ENCODE results near the gene KLHL36.

Gene KLHL36

GRCh38 chr16:84647828-84648594 lies at the start of gene KLHL36:
Gene KLHL36, plus strand, starts transcription at chr16:84648511. Its CDS starts 2,357 bp downstream, at chr16:84650868.
- Histone ChIP-seq H3K4me3 (ENCODE audit: low read depth in 1 of 2, low read length in 2 of 2) (peak within 1 kb of the TSS; percentile 72 to 77), H3K9me3 (ENCODE audit: control insufficient read depth in 1 of 2, low read length in 2 of 2) (no peaks in the 10 kb centered on the region), H3K27ac (ENCODE audit: low read length) (peak within 1 kb of the TSS; percentile 31), H3K27me3 (ENCODE audit: low read depth, low read length) (no peaks in the 10 kb centered on the region), H3K4me1 (ENCODE audit: control insufficient read depth in 1 of 2, insufficient read depth in 2 of 2, low read length in 2 of 2) (peaks cover 4 to 18% of the 10 kb centered on the region in 2 donors), H3K36me3 (ENCODE audit: control insufficient read depth in 1 of 2, insufficient read depth in 2 of 2, low read length in 2 of 2) (peaks cover 10% of the 10 kb centered on the region in 2 donors)

- Histone ChIP-seq H3K4me1 (ENCODE audit: control insufficient read depth in 1 of 2, insufficient read depth in 2 of 2, low read length in 2 of 2) (peaks cover 12 to 25% of the 10 kb centered on the region in 2 donors), H3K36me3 (ENCODE audit: control insufficient read depth in 1 of 2, insufficient read depth in 2 of 2, low read length in 2 of 2) (peaks cover 0 to 4% of the 10 kb centered on the region in 2 donors), H3K4me3 (ENCODE audit: low read depth in 1 of 2, low read length in 2 of 2) (peak overlapping the region; percentile 16 to 17), H3K27ac (ENCODE audit: low read length) (peak overlapping the region; percentile 89), H3K27me3 (ENCODE audit: low read depth, low read length) (no peaks in the 10 kb centered on the region), H3K9me3 (ENCODE audit: control insufficient read depth in 1 of 2, low read length in 2 of 2) (no peaks in the 10 kb centered on the region)
These were observed 48.6 kb upstream of the KLHL36 start for GRCh38 chr16:84599521-84600202.

- Histone ChIP-seq H3K4me3 (ENCODE audit: low read depth in 1 of 2, low read length in 2 of 2) (peak overlapping the region; percentile 1 to 28), H3K36me3 (ENCODE audit: control insufficient read depth in 1 of 2, insufficient read depth in 2 of 2, low read length in 2 of 2) (peaks cover 0 to 4% of the 10 kb centered on the region in 2 donors), H3K4me1 (ENCODE audit: control insufficient read depth in 1 of 2, insufficient read depth in 2 of 2, low read length in 2 of 2) (peaks cover 12 to 29% of the 10 kb centered on the region in 2 donors), H3K9me3 (ENCODE audit: control insufficient read depth in 1 of 2, low read length in 2 of 2) (no peaks in the 10 kb centered on the region), H3K27me3 (ENCODE audit: low read depth, low read length) (no peaks in the 10 kb centered on the region), H3K27ac (ENCODE audit: low read length) (peak overlapping the region; percentile 89)
These were observed 47.7 kb upstream of the KLHL36 start for GRCh38 chr16:84600343-84601229.

GRCh38 chr16:84603140-84603816 lies 45.0 kb upstream of the KLHL36 start:
- H3K4me1 ChIP-seq (ENCODE audit: control insufficient read depth in 1 of 2, insufficient read depth in 2 of 2, low read length in 2 of 2), result peaks cover 12 to 29% of the 10 kb centered on the region in 2 donors
- H3K27me3 ChIP-seq (ENCODE audit: low read depth, low read length), result no peaks in the 10 kb centered on the region
- no peak overlapping the region for H3K4me3 ChIP-seq (ENCODE audit: low read depth in 1 of 2, low read length in 2 of 2)
- H3K27ac ChIP-seq (ENCODE audit: low read length), result peak overlapping the region; percentile 63
- peaks cover 0 to 4% of the 10 kb centered on the region in 2 donors for H3K36me3 ChIP-seq (ENCODE audit: control insufficient read depth in 1 of 2, insufficient read depth in 2 of 2, low read length in 2 of 2)
- H3K9me3 ChIP-seq (ENCODE audit: control insufficient read depth in 1 of 2, low read length in 2 of 2), result no peaks in the 10 kb centered on the region

GRCh38 chr16:84603940-84604339 lies 44.4 kb upstream of the KLHL36 start:
- Histone ChIP-seq H3K27me3 (ENCODE audit: low read depth, low read length) (no peaks in the 10 kb centered on the region), H3K4me3 (ENCODE audit: low read depth in 1 of 2, low read length in 2 of 2) (no peak overlapping the region), H3K4me1 (ENCODE audit: control insufficient read depth in 1 of 2, insufficient read depth in 2 of 2, low read length in 2 of 2) (peaks cover 12 to 29% of the 10 kb centered on the region in 2 donors), H3K36me3 (ENCODE audit: control insufficient read depth in 1 of 2, insufficient read depth in 2 of 2, low read length in 2 of 2) (peaks cover 0 to 4% of the 10 kb centered on the region in 2 donors), H3K9me3 (ENCODE audit: control insufficient read depth in 1 of 2, low read length in 2 of 2) (no peaks in the 10 kb centered on the region), H3K27ac (ENCODE audit: low read length) (no peak overlapping the region)

GRCh38 chr16:84604477-84605013 lies 43.8 kb upstream of the KLHL36 start:
- Histone ChIP-seq H3K4me1 (ENCODE audit: control insufficient read depth in 1 of 2, insufficient read depth in 2 of 2, low read length in 2 of 2) (peaks cover 6 to 23% of the 10 kb centered on the region in 2 donors), H3K27ac (ENCODE audit: low read length) (no peak overlapping the region)

GRCh38 chr16:84605339-84605848 lies 42.9 kb upstream of the KLHL36 start:
- Histone ChIP-seq H3K9me3 (ENCODE audit: control insufficient read depth in 1 of 2, low read length in 2 of 2) (no peaks in the 10 kb centered on the region), H3K27me3 (ENCODE audit: low read depth, low read length) (no peaks in the 10 kb centered on the region), H3K27ac (ENCODE audit: low read length) (no peak overlapping the region), H3K36me3 (ENCODE audit: control insufficient read depth in 1 of 2, insufficient read depth in 2 of 2, low read length in 2 of 2) (peaks cover 0 to 4% of the 10 kb centered on the region in 2 donors), H3K4me3 (ENCODE audit: low read depth in 1 of 2, low read length in 2 of 2) (no peak overlapping the region), H3K4me1 (ENCODE audit: control insufficient read depth in 1 of 2, insufficient read depth in 2 of 2, low read length in 2 of 2) (peaks cover 4 to 18% of the 10 kb centered on the region in 2 donors)

More at GRCh38 chr16:84604477-84605013, 43.8 kb upstream of the KLHL36 start:
- H3K27me3 ChIP-seq (ENCODE audit: low read depth, low read length), result no peaks in the 10 kb centered on the region
- no peaks in the 10 kb centered on the region for H3K9me3 ChIP-seq (ENCODE audit: control insufficient read depth in 1 of 2, low read length in 2 of 2)
- H3K4me3 ChIP-seq (ENCODE audit: low read depth in 1 of 2, low read length in 2 of 2), result no peak overlapping the region
- peaks cover 0 to 4% of the 10 kb centered on the region in 2 donors for H3K36me3 ChIP-seq (ENCODE audit: control insufficient read depth in 1 of 2, insufficient read depth in 2 of 2, low read length in 2 of 2)

- Histone ChIP-seq H3K9me3 (ENCODE audit: control insufficient read depth in 1 of 2, low read length in 2 of 2) (no peaks in the 10 kb centered on the region), H3K27me3 (ENCODE audit: low read depth, low read length) (no peaks in the 10 kb centered on the region), H3K36me3 (ENCODE audit: control insufficient read depth in 1 of 2, insufficient read depth in 2 of 2, low read length in 2 of 2) (peaks cover 0 to 4% of the 10 kb centered on the region in 2 donors), H3K27ac (ENCODE audit: low read length) (no peak overlapping the region), H3K4me1 (ENCODE audit: control insufficient read depth in 1 of 2, insufficient read depth in 2 of 2, low read length in 2 of 2) (peaks cover 0 to 15% of the 10 kb centered on the region in 2 donors), H3K4me3 (ENCODE audit: low read depth in 1 of 2, low read length in 2 of 2) (no peak overlapping the region)
These were observed 42.0 kb upstream of the KLHL36 start for GRCh38 chr16:84606081-84606875.

GRCh38 chr16:84607061-84607460 lies 41.2 kb upstream of the KLHL36 start:
- no peaks in the 10 kb centered on the region for H3K27me3 ChIP-seq (ENCODE audit: low read depth, low read length)
- no peaks in the 10 kb centered on the region for H3K9me3 ChIP-seq (ENCODE audit: control insufficient read depth in 1 of 2, low read length in 2 of 2)
- peaks cover 0 to under 1% of the 10 kb centered on the region in 2 donors for H3K36me3 ChIP-seq (ENCODE audit: control insufficient read depth in 1 of 2, insufficient read depth in 2 of 2, low read length in 2 of 2)
- no peak overlapping the region for H3K4me3 ChIP-seq (ENCODE audit: low read depth in 1 of 2, low read length in 2 of 2)
- peaks cover 0 to 22% of the 10 kb centered on the region in 2 donors for H3K4me1 ChIP-seq (ENCODE audit: control insufficient read depth in 1 of 2, insufficient read depth in 2 of 2, low read length in 2 of 2)
- no peak overlapping the region for H3K27ac ChIP-seq (ENCODE audit: low read length)
